Ovary (tissue), 9 donors: Measurements from ENCODE around the gene RPP40. TPM values are rescaled to one million over a fixed set of nuclear protein-coding genes. Genes with fewer than 3 reads are reported as not detected.

Experiments
- DNase-seq, 5 donors: peaks; one replicate each; pipeline ENCODE4 v3.0.0-alpha.2; 2019 to 2020
- H3K27ac ChIP-seq, 2 donors: fragments of 200-600 bp; one replicate each; pipeline versions ENCODE4 v1.5.1 to v1.8.0; 2019 to 2022
- H3K27me3 ChIP-seq: fragments of 200-600 bp; one replicate; pipeline ENCODE4 v1.8.0; 2022
- H3K36me3 ChIP-seq: fragments of 200-600 bp; sonication (generic); one replicate; pipeline ENCODE4 v1.5.1; 2019
- H3K4me1 ChIP-seq: one replicate; pipeline ENCODE4 v1.8.1; 2013; ENCODE audit warnings: mild to moderate bottlenecking, moderate library complexity; ENCODE audit not compliant: insufficient read depth
- H3K4me3 ChIP-seq: fragments of 200-600 bp; sonication (generic); one replicate; pipeline ENCODE4 v1.5.1; 2017
- H3K9me3 ChIP-seq, 2 donors: fragments of 200-600 bp in 1 of 2; sonication (generic) in 1 of 2; one replicate each; pipeline versions ENCODE4 v1.5.1 to v1.8.1; 2013 to 2019; ENCODE audit warnings: mild to moderate bottlenecking in 1 of 2, moderate library complexity in 1 of 2
- CTCF ChIP-seq, 3 donors: fragments of 450-650 bp in 2 of 3; fragments of 200-600 bp in 1 of 3; IDR thresholded peaks; one replicate each; pipeline versions ENCODE4 v1.5.1 to v1.8.0; 2016 to 2022; ENCODE audit warnings: antibody characterized with exemption in 3 of 3, mild to moderate bottlenecking in 1 of 3
- EP300 ChIP-seq: sonication (generic); formaldehyde crosslinking; IDR thresholded peaks from one replicate; pipeline ENCODE4 v1.6.1; 2017; ENCODE audit warnings: antibody characterized with exemption
- POLR2A ChIP-seq: fragments of 450-650 bp; IDR thresholded peaks from one replicate; pipeline ENCODE4 v1.6.1; 2017; ENCODE audit warnings: antibody characterized with exemption, mild to moderate bottlenecking, moderate library complexity
- whole genome bisulfite sequencing, 3 donors: extraction: QIAGEN DNeasy Blood & Tissue Kit in 1 of 3; methylation state at CpG; one replicate each; pipeline versions ENCODE4 v1.1.5 to v1.1.7; 2013 to 2017; 5-methylcytosine and 5-hydroxymethylcytosine counted together
- intact Hi-C, 4 donors: fragments of 100-400 bp; cut with DNase I; formaldehyde crosslinking; loops; one replicate each; pipeline versions ENCODE4 v1.11.0 to v1.15.1; 2022 to 2023
- polyA plus RNA-seq, 2 donors: library from polyadenylated mRNA; stranded (reverse); fragments of 200-250 nt in 1 of 2; fragments of 350-450 nt in 1 of 2; fragmentation: Illumina TruSeq in 1 of 2; extraction: RNeasy Lipid Tissue Mini Kit (QIAGEN cat#74804) in 1 of 2; gene quantifications; one replicate each; pipeline ENCODE4 v1.2.3, GENCODE V29; 2013 to 2014
- total RNA-seq, 7 donors: library from RNA; depleted of rRNA in 2 of 7; stranded (reverse); fragments of >200 nt in 2 of 7; fragmentation: NEBNext Ultra II Directional in 3 of 7; extraction: Animal tissue kit (Norgen Biotek cat#: 25700) in 3 of 7; gene quantifications; one replicate each; pipeline versions ENCODE4 v1.1.0 to v1.2.4, GENCODE V29; 2016 to 2023
- donor health status: DM: no; HTN: no; CAD: no; lungs with moderate emphysema.
- donor health status: DM: no; HTN: no; CAD: no.
- donor health status: Bipolar disorder and iron deficiency.
- donor health status: DM: yes; HTN: yes; CAD: no.
- donor health status: DM: no; HTN: no; CAD: no.
- donor health status: DM: yes; HTN: yes; CAD: no.

Gene RPP40
- total and polyA plus RNA-seq, 9 donors, result 2.2 to 11.6 (median 6.0) TPM

DNA sequence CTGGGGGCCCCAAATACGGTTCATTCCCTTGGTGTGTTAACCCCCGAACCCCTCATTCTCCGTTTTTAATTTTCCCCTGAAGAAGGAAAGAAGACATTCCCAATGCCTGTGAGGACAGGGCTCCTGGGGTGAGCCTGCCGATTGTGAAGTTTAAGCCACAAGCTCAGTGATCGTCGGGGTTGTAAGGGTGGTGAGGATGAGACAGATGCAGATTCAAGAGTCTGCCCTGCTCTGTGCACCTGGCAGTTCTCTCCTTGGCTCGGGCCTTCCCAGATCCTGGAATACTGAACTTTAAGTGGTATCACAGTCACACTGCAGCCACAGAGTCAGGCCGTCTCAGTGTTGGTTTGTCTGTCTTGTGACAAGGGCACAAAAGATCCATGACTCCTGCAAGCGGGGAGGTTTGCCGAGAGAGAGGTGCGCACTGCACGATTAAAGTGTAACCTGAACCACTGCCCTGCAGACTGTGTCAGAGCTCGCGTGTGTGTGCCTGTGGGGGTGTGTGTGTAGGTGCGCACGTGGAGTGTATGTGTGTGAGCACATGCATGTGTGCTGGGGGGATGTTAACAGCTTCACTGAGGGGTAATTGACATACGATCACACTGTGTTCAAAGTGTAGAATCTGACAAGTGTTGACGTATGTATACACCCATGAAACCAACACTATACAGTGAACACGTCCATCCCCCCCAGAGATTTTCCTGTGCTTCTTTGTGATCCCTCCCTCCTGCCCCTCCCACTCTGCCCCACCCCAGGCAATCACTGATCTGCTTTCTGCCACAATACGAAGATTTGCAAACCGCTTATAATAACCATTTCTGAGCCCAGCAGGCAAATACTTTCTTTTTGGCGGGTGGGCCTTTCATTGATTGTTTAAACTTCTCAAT is 38.9 kb downstream of the RPP40 start:
- 73 to 77% (median 73%) methylated on average over 22 of the region's 22 CpGs for WGBS, 3 donors
- no peaks in the 10 kb centered on the region for H3K9me3 ChIP-seq
- intact Hi-C loops, result no loop called here
- no peaks in the 10 kb centered on the region for H3K4me1 ChIP-seq
- H3K36me3 ChIP-seq, result no peaks in the 10 kb centered on the region
- DNase-seq, result no peak
- H3K27me3 ChIP-seq, result no peaks in the 10 kb centered on the region
- H3K27ac ChIP-seq, result no peak overlapping the region
- H3K4me3 ChIP-seq, result no peak overlapping the region
- no peak for TF ChIP-seq POLR2A
- TF ChIP-seq EP300, result no peak
- TF ChIP-seq CTCF (IDR thresholded peaks at IDR 0.05), result no peak

- Histone ChIP-seq H3K4me1 (no peaks in the 10 kb centered on the region), H3K27me3 (no peaks in the 10 kb centered on the region), H3K27ac (no peak overlapping the region), H3K4me3 (no peak overlapping the region), H3K36me3 (no peaks in the 10 kb centered on the region), H3K9me3 (no peaks in the 10 kb centered on the region)
- WGBS, 3 donors, result 58 to 76% (median 68%) methylated on average over 2 of the region's 2 CpGs
- DNase-seq, result no peak
- intact Hi-C loops, result no loop called here
- TF ChIP-seq EP300 (no peak), POLR2A (no peak), CTCF (IDR thresholded peaks at IDR 0.05) (no peak)
These were observed 40.9 kb downstream of the RPP40 start for GRCh38 chr6:4962905-4963304.

- Histone ChIP-seq H3K4me1 (no peaks in the 10 kb centered on the region), H3K27me3 (no peaks in the 10 kb centered on the region), H3K9me3 (no peaks in the 10 kb centered on the region), H3K36me3 (no peaks in the 10 kb centered on the region), H3K27ac (no peak overlapping the region), H3K4me3 (no peak overlapping the region)
- intact Hi-C loops, result no loop called here
- TF ChIP-seq EP300 (no peak), POLR2A (no peak), CTCF (IDR thresholded peaks at IDR 0.05) (no peak)
- no peak for DNase-seq
- 84 to 85% (median 84%) methylated on average over 10 of the region's 10 CpGs for WGBS, 3 donors
These were observed 42.3 kb downstream of the RPP40 start for GRCh38 chr6:4961322-4962168.

DNA sequence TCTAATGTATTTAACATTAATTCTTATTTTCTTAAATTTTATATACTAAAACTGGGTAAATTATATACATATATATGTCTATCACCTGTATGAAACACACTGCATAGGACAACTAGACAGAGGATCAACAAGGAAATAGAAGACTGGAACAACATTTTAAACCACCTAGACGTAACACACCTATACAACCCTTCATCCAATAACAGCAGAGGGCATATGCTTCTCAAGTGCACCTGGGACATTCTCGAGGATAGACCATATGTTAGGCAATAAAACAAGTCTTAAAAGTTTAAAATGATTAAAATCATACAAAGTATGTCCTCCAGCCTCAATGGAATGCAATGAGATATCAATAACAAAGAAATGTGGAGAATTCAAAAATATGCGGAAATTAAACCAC is 45.2 kb downstream of the RPP40 start:
- DNase-seq, result no peak
- Histone ChIP-seq H3K4me3 (no peak overlapping the region), H3K27me3 (no peaks in the 10 kb centered on the region), H3K9me3 (no peaks in the 10 kb centered on the region), H3K4me1 (no peaks in the 10 kb centered on the region), H3K27ac (no peak overlapping the region), H3K36me3 (no peaks in the 10 kb centered on the region)
- no peak for TF ChIP-seq EP300
- no peak for TF ChIP-seq CTCF (IDR thresholded peaks at IDR 0.05)
- TF ChIP-seq POLR2A, result no peak
- intact Hi-C loops, result no loop called here
- WGBS, 3 donors, result 72 to 78% (median 77%) methylated on average over 3 of the region's 3 CpGs
